Stomach smooth muscle (tissue), 2 donors: ENCODE measurements around the gene IFNA17.

Experiments used
- H3K27ac ChIP-seq: one replicate; pipeline ENCODE4 v1.7.0; 2013; ENCODE audit warnings: mild to moderate bottlenecking, low read length, inconsistent platforms
- H3K27me3 ChIP-seq, 2 donors: one replicate each; pipeline ENCODE4 v1.7.0; 2013; ENCODE audit warnings: low read length in 2 of 2; ENCODE audit not compliant: insufficient read depth in 2 of 2, control insufficient read depth in 1 of 2
- H3K36me3 ChIP-seq, 2 donors: one replicate each; pipeline ENCODE4 v1.7.0; 2013; ENCODE audit warnings: low read length in 2 of 2; ENCODE audit not compliant: control insufficient read depth in 2 of 2, insufficient read depth in 2 of 2
- H3K4me1 ChIP-seq: one replicate; pipeline ENCODE4 v1.7.0; 2013; ENCODE audit warnings: low read length; ENCODE audit not compliant: control insufficient read depth, insufficient read depth
- H3K4me3 ChIP-seq, 2 donors: one replicate each; pipeline ENCODE4 v1.7.0; 2013; ENCODE audit warnings: low read length in 2 of 2
- H3K9ac ChIP-seq, 2 donors: one replicate each; pipeline ENCODE4 v1.7.0; 2013; ENCODE audit warnings: low read length in 2 of 2, mild to moderate bottlenecking in 1 of 2
- H3K9me3 ChIP-seq, 2 donors: one replicate each; pipeline ENCODE4 v1.7.0; 2013; ENCODE audit warnings: low read length in 2 of 2; ENCODE audit not compliant: control insufficient read depth in 2 of 2
- donor health status: healthy.
- donor health status: Pancreatic carcinoma.

Gene IFNA17

DNA sequence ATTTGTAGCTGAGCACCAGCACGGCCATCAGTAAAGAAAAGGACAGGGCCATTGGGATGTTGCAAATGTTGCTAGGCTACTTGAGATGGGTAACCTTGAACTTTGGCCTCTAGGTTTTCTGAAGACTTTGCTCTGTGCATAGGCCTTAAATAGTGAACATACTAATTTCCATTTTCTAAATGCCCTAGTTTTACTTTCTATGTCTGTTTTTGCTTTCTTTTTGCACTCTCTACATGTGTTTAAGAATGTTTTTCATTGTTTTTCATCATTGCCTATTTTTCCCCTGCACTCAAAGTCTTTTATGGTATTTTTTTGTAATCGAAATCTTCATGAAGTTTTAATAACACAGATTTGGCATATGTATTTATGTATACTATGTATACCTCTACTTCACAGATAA is at the start of gene IFNA17:
Gene IFNA17 (minus strand): TSS at position 101 of the 400 bp plus-strand sequence. CDS start 49 bp downstream, at position 52.
- Histone ChIP-seq H3K9ac (no peak within 1 kb of the TSS), H3K4me1 (no peaks in the 10 kb centered on the region), H3K4me3 (no peak within 1 kb of the TSS), H3K27ac (no peak within 1 kb of the TSS), H3K27me3 (no peaks in the 10 kb centered on the region), H3K9me3 (no peaks in the 10 kb centered on the region), H3K36me3 (no peaks in the 10 kb centered on the region)

DNA sequence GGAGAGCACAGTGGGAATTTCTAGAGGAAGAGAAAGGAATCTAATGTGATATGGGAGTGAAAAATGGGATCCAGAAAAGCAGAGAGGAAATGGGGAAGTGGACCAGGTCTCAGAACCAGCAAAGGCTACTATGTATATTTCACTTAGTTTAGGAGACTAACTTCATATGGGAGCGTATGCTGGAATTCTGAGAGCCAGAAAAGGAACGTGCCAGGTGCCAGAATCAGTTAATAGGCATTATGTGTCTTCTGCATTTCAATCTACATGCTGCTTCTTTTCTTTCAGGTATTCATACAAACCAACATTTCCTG is 40.3 kb upstream of the IFNA17 start:
- no peaks in the 10 kb centered on the region for H3K27me3 ChIP-seq
- no peaks in the 10 kb centered on the region for H3K36me3 ChIP-seq
- H3K9me3 ChIP-seq: no peaks in the 10 kb centered on the region
- H3K9ac ChIP-seq: no peak overlapping the region
- H3K27ac ChIP-seq: no peak overlapping the region
- no peak overlapping the region for H3K4me3 ChIP-seq
- H3K4me1 ChIP-seq: no peaks in the 10 kb centered on the region

DNA sequence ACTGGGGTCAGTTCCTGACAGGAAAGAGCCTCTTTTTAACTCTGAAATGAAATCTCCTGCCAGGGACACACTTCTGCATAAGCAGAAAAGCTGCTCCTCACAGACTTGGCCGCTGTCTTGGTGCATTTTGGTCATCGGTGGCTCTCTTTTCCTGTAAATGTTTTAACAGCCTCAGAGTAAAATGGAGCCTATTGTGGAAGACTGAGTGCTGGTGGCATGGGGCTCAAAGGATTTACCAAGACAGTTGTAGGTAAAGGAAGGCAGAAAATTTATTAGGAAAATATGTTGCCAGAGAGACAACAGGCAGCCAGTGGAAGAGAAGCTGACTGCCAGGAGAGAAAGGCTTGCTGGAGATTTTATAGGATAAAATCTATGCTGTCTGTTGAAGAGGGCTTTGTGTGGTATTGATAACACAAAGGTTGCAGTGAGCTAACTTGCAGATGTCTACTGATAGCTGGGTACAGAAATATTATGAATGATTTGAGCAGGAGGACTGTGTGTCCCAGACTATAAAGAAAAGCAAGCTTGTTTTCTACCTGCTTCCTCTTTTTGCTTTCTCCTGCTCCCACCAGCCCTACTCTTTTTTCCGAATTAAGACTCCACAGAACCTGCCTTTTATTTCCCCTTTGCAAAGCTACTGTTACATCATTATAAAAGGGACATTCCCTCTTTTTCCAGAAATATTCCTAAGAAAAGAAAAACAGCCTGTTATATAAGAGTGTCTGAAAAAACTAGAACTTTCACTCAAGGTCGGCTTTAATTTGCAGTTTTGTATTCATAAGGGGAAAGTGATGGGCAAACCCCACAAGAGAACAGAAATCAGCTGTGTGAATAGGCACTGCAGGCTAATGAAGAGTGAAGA is 39.7 kb upstream of the IFNA17 start:
- Histone ChIP-seq H3K27me3 (no peaks in the 10 kb centered on the region), H3K27ac (no peak overlapping the region), H3K4me3 (no peak overlapping the region), H3K9ac (no peak overlapping the region), H3K9me3 (no peaks in the 10 kb centered on the region), H3K4me1 (no peaks in the 10 kb centered on the region), H3K36me3 (no peaks in the 10 kb centered on the region)

DNA sequence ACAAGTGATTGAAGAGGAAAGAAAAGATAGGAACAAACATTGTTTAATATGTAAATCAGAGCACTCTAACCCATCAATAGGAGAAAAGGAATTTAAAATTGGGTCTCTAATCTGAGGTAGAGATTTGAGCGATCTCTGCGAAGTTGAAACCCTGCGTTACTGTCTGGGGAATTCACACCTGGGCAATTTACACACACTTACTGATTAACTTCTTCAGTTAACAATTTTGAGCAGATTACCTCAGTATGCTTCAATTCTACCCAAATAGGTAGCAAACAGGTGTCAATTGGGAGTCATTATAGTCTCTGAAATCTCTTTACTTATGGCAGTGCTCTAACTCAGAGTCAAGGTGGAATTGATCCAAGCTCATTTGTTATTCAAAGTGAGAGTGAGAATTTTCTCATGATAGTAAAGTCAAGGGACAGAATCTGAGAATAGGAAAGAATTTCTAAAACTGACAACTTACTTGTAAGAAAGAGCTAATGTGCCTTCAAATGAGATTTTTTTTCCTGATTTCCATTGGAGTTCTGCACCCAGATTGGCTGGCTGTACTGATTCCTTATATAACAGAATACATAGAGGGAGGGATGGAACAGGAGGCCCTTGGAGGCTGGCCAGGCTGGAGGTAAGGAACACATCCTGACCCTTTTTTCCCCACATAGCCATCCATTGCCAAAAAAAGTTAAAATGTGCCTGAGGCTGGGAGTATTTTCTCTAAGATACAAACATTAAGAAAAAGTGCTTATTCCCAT is 38.9 kb upstream of the IFNA17 start:
- Histone ChIP-seq H3K27me3 (no peaks in the 10 kb centered on the region), H3K4me3 (no peak overlapping the region), H3K4me1 (no peaks in the 10 kb centered on the region), H3K27ac (no peak overlapping the region), H3K9me3 (no peaks in the 10 kb centered on the region), H3K36me3 (no peaks in the 10 kb centered on the region), H3K9ac (no peak overlapping the region)

DNA sequence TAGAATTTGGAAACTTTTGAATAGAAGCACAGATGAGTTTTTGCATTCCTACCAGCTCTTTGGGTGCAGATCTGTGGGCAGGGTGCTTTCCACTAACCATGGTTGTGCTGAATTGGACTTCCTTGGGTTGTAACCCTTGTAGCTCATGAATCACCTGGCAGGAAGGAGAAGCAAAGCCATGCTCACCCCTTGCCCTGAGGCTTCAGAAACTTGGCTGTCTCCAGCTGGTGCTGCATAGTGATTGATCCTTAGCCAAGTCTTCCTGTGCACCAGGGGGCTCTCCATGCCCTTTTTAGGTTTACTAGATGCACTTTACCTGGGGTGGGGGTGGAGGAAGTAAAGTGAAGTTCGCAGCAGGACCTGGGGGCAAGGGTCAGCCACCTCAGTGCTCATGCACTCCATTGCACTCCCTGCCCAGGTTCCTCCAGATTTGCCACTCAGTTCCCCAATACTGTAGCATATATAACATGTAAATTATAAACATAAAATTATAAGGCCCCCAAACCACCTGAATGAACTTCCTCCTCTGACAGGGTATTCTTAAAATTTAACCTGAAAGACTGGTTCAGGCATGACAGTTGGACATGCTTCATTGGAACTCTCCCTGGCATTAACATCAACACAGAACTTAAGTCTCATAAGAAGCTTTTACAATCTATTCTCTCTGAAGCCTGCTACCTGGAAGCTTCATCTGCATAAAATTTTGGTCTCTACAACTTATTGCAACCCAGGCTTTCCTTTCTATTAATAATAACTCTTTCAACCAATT is 37.6 kb upstream of the IFNA17 start:
- no peaks in the 10 kb centered on the region for H3K9me3 ChIP-seq
- H3K36me3 ChIP-seq: no peaks in the 10 kb centered on the region
- H3K27ac ChIP-seq: no peak overlapping the region
- no peaks in the 10 kb centered on the region for H3K4me1 ChIP-seq
- H3K27me3 ChIP-seq: no peaks in the 10 kb centered on the region
- no peak overlapping the region for H3K9ac ChIP-seq
- H3K4me3 ChIP-seq: no peak overlapping the region

DNA sequence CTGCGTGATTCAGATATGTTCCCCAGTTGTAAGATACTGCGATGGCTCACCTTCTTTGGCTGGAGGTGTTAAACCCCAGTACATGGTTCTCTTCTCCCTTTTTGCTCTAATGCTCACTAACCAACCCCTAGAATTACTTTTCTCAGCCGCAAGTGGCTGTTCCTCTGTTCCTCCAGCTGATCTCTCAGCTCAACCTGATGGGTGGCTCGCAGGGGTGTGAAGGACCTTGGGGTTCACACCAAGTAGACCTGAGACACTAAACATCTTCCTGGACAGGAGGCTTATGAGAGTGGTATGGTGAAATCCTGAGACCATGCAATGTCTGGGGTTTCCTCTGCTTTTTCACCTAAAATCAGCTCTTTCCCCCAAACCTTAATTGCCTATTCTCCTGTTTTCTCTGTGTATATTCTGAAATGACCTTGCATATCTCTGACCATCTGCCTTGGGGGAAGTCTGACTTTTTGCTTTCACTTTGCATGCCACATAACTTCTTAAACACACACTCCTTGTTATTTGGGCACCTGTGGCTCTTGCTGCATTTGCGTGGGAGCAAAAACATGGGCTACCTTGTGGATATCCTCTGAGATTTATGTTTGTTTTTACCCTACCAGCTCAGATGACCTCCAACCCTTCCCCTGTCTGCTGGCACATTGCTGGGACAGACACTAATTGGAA is 27.7 kb upstream of the IFNA17 start:
- no peaks in the 10 kb centered on the region for H3K9me3 ChIP-seq
- no peaks in the 10 kb centered on the region for H3K36me3 ChIP-seq

DNA sequence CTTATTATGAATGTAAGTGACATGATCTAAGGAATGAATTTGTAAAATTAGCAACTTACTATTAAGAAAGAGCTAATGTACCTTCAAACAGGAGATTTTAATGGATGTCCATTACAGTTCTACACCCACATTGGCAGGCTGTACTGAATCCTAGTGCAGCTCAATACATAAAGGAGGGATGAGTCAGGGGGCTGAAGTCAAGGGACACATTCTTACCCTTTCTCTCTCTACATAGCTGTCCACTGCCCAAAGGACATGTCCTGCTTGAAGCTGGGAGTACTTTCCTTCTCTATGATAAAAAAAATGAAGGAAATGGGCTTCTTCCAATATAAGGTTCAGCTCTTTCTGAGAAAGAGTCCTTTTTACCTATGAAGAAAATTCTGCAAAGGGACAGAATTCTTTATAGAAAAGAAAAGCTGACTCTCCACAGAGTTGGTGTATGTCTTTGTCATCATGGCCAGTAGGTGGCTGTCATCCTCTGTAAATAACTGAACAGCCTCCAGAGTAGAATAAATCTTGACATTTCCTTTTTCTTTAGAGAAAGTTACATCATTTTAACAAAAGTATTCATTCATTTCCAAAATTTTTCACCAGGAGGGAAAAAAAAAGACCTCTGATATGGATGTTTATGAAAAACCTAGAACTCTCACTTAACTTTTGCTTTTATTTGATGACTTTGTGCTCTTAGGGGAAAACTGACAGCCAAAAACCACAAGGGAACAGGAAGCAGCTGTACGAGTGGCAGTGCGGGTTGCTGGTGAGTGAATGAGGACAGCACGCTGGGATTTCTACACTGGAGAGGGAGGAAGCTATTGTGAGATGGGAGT is 24.9 kb upstream of the IFNA17 start:
- Histone ChIP-seq H3K9me3 (no peaks in the 10 kb centered on the region), H3K27ac (no peak overlapping the region), H3K36me3 (no peaks in the 10 kb centered on the region), H3K9ac (no peak overlapping the region), H3K4me1 (no peaks in the 10 kb centered on the region), H3K4me3 (no peak overlapping the region), H3K27me3 (peaks cover 0 to 2% of the 10 kb centered on the region in 2 donors)

More for the DNA sequence above, 27.7 kb upstream of the IFNA17 start:
- no peaks in the 10 kb centered on the region for H3K4me1 ChIP-seq
- H3K9ac ChIP-seq: no peak overlapping the region
- H3K27ac ChIP-seq: no peak overlapping the region
- peaks cover 0 to 2% of the 10 kb centered on the region in 2 donors for H3K27me3 ChIP-seq
- no peak overlapping the region for H3K4me3 ChIP-seq

DNA sequence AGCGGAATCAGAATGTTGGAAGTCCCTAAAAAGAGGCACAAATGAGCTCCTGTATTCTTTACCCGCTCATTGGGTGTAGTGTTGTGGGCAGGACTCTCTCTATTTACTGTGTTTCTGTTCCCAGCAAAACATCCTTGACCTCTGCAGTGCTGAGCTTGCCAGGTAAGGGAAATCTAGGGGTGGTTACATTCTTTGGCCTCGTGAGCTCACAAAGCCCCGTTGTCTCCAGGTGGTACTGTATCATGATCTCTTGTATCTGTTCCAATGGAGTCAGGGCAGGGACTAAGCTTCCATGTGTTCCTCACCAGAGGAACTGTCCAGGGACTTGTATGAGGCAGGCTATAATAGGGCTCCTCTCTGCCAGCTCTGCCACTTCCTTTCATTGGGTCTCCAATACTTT is 23.6 kb upstream of the IFNA17 start:
- peaks cover 0 to 2% of the 10 kb centered on the region in 2 donors for H3K27me3 ChIP-seq
- no peak overlapping the region for H3K27ac ChIP-seq
- H3K4me3 ChIP-seq: no peak overlapping the region
- no peak overlapping the region for H3K9ac ChIP-seq
- H3K4me1 ChIP-seq: no peaks in the 10 kb centered on the region
- no peaks in the 10 kb centered on the region for H3K9me3 ChIP-seq
- no peaks in the 10 kb centered on the region for H3K36me3 ChIP-seq

DNA sequence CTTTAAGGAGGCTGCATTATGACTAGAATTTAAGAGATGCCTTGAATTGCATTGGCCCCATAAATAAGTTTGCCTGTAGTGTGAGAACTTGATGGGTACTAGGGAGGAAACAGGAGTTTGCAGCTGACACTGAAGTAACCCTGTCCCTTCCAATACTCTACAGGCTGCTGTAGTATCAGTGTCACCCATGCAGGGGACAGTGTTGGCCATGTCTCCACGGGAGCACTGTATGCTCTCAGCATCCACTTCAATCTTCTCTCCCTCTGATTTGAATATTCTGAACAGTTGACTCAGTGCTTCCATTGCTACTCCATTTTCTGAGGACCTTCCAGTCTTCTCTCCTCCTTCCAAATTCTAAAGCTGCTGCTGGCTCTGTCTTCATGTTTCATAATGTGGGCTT is 23.2 kb upstream of the IFNA17 start:
- no peaks in the 10 kb centered on the region for H3K9me3 ChIP-seq
- H3K36me3 ChIP-seq: no peaks in the 10 kb centered on the region
- H3K4me3 ChIP-seq: no peak overlapping the region
- H3K9ac ChIP-seq: no peak overlapping the region
- no peaks in the 10 kb centered on the region for H3K4me1 ChIP-seq
- H3K27me3 ChIP-seq: peaks cover 0 to 2% of the 10 kb centered on the region in 2 donors
- H3K27ac ChIP-seq: no peak overlapping the region

DNA sequence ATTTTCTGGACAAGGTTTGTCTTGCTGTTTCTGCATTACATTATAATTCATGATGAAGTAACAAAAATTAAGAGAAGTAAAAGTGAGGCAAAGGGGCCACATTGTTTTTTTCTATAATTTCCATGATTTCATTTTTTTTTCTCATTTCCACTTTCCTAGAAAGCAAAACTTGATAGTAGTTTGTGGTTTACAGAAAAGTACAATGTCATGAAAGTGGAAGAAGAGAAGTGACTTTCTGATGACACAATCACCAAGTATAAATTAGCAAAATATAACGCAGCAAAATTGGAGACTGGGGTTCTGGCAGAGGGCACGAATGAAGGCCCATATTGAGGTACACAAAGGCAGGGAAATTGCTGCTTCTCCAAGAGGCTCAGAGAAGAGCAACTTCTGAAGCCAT is 16.8 kb upstream of the IFNA17 start:
- H3K4me3 ChIP-seq: no peak overlapping the region
- no peak overlapping the region for H3K9ac ChIP-seq
- no peaks in the 10 kb centered on the region for H3K9me3 ChIP-seq
- H3K27ac ChIP-seq: no peak overlapping the region
- no peaks in the 10 kb centered on the region for H3K27me3 ChIP-seq
- H3K36me3 ChIP-seq: no peaks in the 10 kb centered on the region
- no peaks in the 10 kb centered on the region for H3K4me1 ChIP-seq
